MCF 10A (cell line): ENCODE measurements around the gene GPR107. TPM values are rescaled to one million over a fixed set of nuclear protein-coding genes. Genes with fewer than 3 reads are reported as not detected.

ENCODE experiments used
- BruUV-seq: library from RNA; stranded (reverse); fragments of 400-500 nt; replicated peaks from 2 replicates; lab custom pipeline; 2021; lab: Mats Ljungman, UMichigan
- CTCF ChIA-PET: fragments of 300-600 bp; sonication (Branson Sonifier 250); formaldehyde crosslinking; extraction: SDS; loops from one replicate; lab custom pipeline; 2021; ENCODE audit warnings: antibody characterized with exemption, inconsistent platforms; lab: Yijun Ruan, JAX
- POLR2A ChIA-PET: fragments of 300-600, 350-650 bp; sonication (Branson Sonifier 250); formaldehyde crosslinking; extraction: SDS; loops from one replicate; lab custom pipeline; 2020; ENCODE audit warnings: antibody characterized with exemption, inconsistent platforms; lab: Yijun Ruan, JAX
- DNase-seq: peaks from one replicate; pipeline ENCODE4 v3.0.0-alpha.2; 2018; ENCODE audit not compliant: unreplicated experiment
- H3K27ac Mint-ChIP-seq: one replicate; pipeline ENCODE4 v1.8.0; 2022; ENCODE audit warnings: mild to moderate bottlenecking, low read depth, mixed read lengths; ENCODE audit not compliant: unreplicated experiment
- H3K27me3 Mint-ChIP-seq: one replicate; pipeline ENCODE4 v1.8.0; 2022; ENCODE audit warnings: mixed read lengths; ENCODE audit not compliant: insufficient read depth, unreplicated experiment
- H3K36me3 Mint-ChIP-seq: one replicate; pipeline ENCODE4 v1.8.0; 2022; ENCODE audit warnings: mild to moderate bottlenecking, moderate library complexity, mixed read lengths; ENCODE audit not compliant: insufficient read depth, unreplicated experiment
- H3K4me1 Mint-ChIP-seq: one replicate; pipeline ENCODE4 v1.8.0; 2022; ENCODE audit warnings: mixed read lengths; ENCODE audit not compliant: insufficient read depth, unreplicated experiment
- H3K4me3 Mint-ChIP-seq: one replicate; pipeline ENCODE4 v1.8.0; 2022; ENCODE audit warnings: mild to moderate bottlenecking, moderate library complexity, mixed read lengths; ENCODE audit not compliant: unreplicated experiment
- H3K9me3 Mint-ChIP-seq: one replicate; pipeline ENCODE4 v1.8.0; 2022; ENCODE audit warnings: mixed read lengths; ENCODE audit not compliant: unreplicated experiment
- intact Hi-C: fragments of 100-400 bp; cut with micrococcal nuclease; formaldehyde crosslinking; loops from 2 replicates; pipeline ENCODE4 v1.14.1; 2022
- total RNA-seq: library from RNA; stranded (reverse); gene quantifications from 2 replicates; pipeline ENCODE4 v1.2.3, GENCODE V29; 2022
- TF ChIP-seq, protein P1 (sequence below): fragments of 200-600 bp; IDR thresholded peaks from one replicate; pipeline ENCODE4 v1.8.0; 2022; ENCODE audit warnings: antibody characterized with exemption, mild to moderate bottlenecking; ENCODE audit not compliant: unreplicated experiment

GPR107 gene
- total RNA-seq, 1 experiment from 2014 or later: 32.9 TPM

DNA sequence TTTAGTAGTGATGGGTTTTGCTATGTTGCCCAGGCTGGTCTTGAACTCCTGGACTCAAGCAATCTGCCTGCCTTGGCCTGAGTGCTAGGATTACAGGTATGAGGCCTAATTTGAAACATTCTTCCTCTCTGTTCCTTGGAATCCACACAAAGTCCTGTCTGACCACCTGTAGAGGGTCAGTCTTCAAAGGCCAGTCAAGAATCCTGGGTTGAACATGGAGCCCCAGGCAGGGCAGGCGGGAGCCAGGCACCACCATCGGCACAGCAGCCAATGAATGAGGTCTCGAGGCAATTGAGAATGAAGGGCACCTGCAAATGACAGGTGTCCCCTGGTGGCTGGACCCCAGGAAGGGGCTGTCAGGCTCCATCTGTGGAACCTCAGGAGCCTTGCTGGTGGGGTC lies 101.1 kb downstream of the GPR107 start:
- CTCF ChIA-PET: no interaction called here
- DNase-seq: no peak
- no peaks in the 10 kb centered on the region for H3K27me3 Mint-ChIP-seq
- TF ChIP-seq, protein P1, sequence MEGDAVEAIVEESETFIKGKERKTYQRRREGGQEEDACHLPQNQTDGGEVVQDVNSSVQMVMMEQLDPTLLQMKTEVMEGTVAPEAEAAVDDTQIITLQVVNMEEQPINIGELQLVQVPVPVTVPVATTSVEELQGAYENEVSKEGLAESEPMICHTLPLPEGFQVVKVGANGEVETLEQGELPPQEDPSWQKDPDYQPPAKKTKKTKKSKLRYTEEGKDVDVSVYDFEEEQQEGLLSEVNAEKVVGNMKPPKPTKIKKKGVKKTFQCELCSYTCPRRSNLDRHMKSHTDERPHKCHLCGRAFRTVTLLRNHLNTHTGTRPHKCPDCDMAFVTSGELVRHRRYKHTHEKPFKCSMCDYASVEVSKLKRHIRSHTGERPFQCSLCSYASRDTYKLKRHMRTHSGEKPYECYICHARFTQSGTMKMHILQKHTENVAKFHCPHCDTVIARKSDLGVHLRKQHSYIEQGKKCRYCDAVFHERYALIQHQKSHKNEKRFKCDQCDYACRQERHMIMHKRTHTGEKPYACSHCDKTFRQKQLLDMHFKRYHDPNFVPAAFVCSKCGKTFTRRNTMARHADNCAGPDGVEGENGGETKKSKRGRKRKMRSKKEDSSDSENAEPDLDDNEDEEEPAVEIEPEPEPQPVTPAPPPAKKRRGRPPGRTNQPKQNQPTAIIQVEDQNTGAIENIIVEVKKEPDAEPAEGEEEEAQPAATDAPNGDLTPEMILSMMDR: no peak
- H3K36me3 Mint-ChIP-seq: no peaks in the 10 kb centered on the region
- POLR2A ChIA-PET: no interaction called here
- no peaks in the 10 kb centered on the region for H3K9me3 Mint-ChIP-seq
- H3K4me1 Mint-ChIP-seq: no peaks in the 10 kb centered on the region
- no peak overlapping the region for H3K4me3 Mint-ChIP-seq
- intact Hi-C loops: no loop called here
- no peak overlapping the region for H3K27ac Mint-ChIP-seq
- no TSS peak for BruUV-seq

DNA sequence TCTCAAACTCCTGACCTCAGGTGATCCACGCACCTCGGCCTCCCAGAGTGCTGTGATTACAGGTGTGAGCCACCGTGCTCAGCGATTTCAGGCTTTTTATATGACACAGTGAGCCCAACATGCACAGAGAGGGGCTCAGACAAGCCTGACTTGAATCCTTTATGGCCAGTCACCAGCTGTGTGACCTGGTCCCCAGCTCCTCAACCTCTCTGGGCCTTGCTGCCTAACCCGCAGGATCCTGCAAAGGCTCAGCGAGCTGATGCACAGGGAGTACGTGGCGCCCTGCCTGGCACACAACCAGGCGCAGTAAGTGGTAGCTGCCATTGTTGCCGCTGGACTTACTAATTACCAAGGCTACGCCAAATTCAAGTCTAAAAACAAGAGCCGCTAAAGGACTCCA lies 101.9 kb downstream of the GPR107 start:
- CTCF ChIA-PET: interaction anchor here (0.5 to 1.1 kb wide), 2 partner anchors 48 to 49 kb away, joined by 3 to 4 read pairs; no protein-coding TSS in a partner anchor
- H3K9me3 Mint-ChIP-seq: no peaks in the 10 kb centered on the region
- no TSS peak for BruUV-seq
- TF ChIP-seq, protein P1: no peak
- intact Hi-C loops: no loop called here
- POLR2A ChIA-PET: no interaction called here
- DNase-seq: no peak
- no peaks in the 10 kb centered on the region for H3K27me3 Mint-ChIP-seq
- H3K4me1 Mint-ChIP-seq: no peaks in the 10 kb centered on the region
- no peak overlapping the region for H3K4me3 Mint-ChIP-seq
- H3K27ac Mint-ChIP-seq: no peak overlapping the region
- no peaks in the 10 kb centered on the region for H3K36me3 Mint-ChIP-seq

DNA sequence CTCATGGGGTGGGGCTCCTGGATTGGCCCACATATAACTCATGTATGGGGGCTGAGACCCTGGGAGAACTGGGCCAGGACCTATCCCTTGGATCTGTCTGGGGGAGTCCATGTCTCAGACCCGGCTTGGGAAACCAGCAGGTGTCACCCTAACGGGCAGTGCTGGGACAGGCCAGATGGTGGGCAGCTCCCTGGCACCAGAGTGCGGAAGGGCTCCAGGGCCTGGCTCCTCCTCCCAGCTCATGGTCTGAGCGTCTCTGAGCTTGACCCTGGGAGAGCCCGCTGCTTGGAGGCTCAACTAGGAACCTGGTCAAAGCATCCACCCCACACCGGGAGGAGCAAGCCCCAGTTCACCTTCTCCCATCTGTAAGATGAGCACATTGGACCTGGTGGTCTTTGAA lies 103.0 kb downstream of the GPR107 start:
- Mint-ChIP-seq H3K4me1 (no peaks in the 10 kb centered on the region), H3K4me3 (no peak overlapping the region), H3K27ac (no peak overlapping the region), H3K9me3 (no peaks in the 10 kb centered on the region), H3K36me3 (no peaks in the 10 kb centered on the region), H3K27me3 (no peaks in the 10 kb centered on the region)
- intact Hi-C loops: no loop called here
- CTCF ChIA-PET: no interaction called here
- DNase-seq: no peak
- TF ChIP-seq, protein P1: no peak
- BruUV-seq: no TSS peak
- POLR2A ChIA-PET: no interaction called here

DNA sequence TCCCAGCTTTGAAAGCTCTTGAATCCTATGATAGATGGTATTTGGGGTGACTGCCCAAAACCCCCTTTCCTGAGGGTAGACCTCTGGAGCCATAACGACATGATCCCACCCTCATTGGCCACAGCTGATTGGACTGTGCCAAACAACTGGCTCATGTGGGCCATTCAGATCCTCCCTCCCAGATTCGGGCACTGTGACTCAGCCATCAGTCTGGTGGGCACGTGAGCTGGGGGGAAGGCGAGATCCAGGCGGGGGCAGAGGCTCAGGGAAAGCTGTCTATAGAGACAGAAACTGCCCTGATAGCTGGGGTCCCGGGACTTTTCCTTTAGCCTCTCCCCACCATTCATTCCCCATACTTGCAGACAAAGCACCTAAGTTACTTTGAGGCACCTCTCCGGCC lies 103.4 kb downstream of the GPR107 start:
- TF ChIP-seq, protein P1: no peak
- Mint-ChIP-seq H3K9me3 (no peaks in the 10 kb centered on the region), H3K27me3 (no peaks in the 10 kb centered on the region), H3K4me1 (no peaks in the 10 kb centered on the region), H3K4me3 (no peak overlapping the region), H3K36me3 (no peaks in the 10 kb centered on the region), H3K27ac (no peak overlapping the region)
- ChIA-PET POLR2A (no interaction called here), CTCF (no interaction called here)
- intact Hi-C loops: no loop called here
- DNase-seq: no peak
- BruUV-seq: no TSS peak
